K562 (cell line): ENCODE results near the gene FKBP7. TPM values are rescaled to one million over a fixed set of nuclear protein-coding genes. Genes with fewer than 3 reads are reported as not detected.

Source experiments
- ATAC-seq: fragments of 200-7000 bp; cut with Tn5 transposase; 3 replicates; pipeline ENCODE4 v1.9.1; 2020; ENCODE audit warnings: moderate library complexity
- BruUV-seq: library from RNA; stranded (reverse); fragments of 400-500 nt; replicated peaks from 2 replicates; lab custom pipeline; 2021; lab: Mats Ljungman, UMichigan
- CTCF ChIA-PET: fragments of 300-600 bp; formaldehyde crosslinking; extraction: SDS; loops from one replicate; lab custom pipeline; 2021; ENCODE audit warnings: low intra/inter-chr PET ratio; lab: Yijun Ruan, JAX
- POLR2A ChIA-PET: fragments of 300-600, 350-650 bp; sonication (Branson Sonifier 250); formaldehyde crosslinking; extraction: SDS; loops from one replicate; lab custom pipeline; 2021; ENCODE audit warnings: antibody characterized with exemption, inconsistent platforms; lab: Yijun Ruan, JAX
- DNase-seq, 4 experiments: peaks; one replicate each; pipeline versions ENCODE4 v3.0.0 to v3.0.0-alpha.2; 2011 to 2018; ENCODE audit warnings: low spot score in 3 of 4, mixed read lengths in 3 of 4; ENCODE audit errors: extremely low read depth in 1 of 4
- FAIRE-seq: peaks from 2 replicates; lab custom pipeline; 2011; peaks lifted over from hg19 to GRCh38; lab: Jason Lieb, UNC
- H2AFZ ChIP-seq: 2 replicates; pipeline ENCODE4 v1.6.0; 2011; ENCODE audit warnings: low read depth, low read length, control low read depth, inconsistent platforms
- H3K27ac ChIP-seq: fragments of 200-600 bp; 3 replicates; pipeline ENCODE4 v1.8.0; 2011; ENCODE audit warnings: low read depth, mild to moderate bottlenecking, control low read depth, inconsistent platforms, low read length, moderate library complexity, mixed read lengths; ENCODE audit errors: extremely low read depth
- H3K27me3 ChIP-seq, 2 experiments: fragments of 300-600 bp in 1 of 2; 2 replicates in 1 of 2; 3 replicates in 1 of 2; pipeline versions ENCODE4 v1.6.0 to v1.8.0; 2011; ENCODE audit warnings: inconsistent platforms in 2 of 2, low read length in 2 of 2, mild to moderate bottlenecking in 1 of 2, mixed read lengths in 1 of 2, moderate library complexity in 1 of 2; ENCODE audit not compliant: control insufficient read depth in 2 of 2, insufficient read depth in 2 of 2
- H3K36me3 ChIP-seq: fragments of 300-600 bp; 3 replicates; pipeline ENCODE4 v1.8.0; 2011; ENCODE audit warnings: mild to moderate bottlenecking, low read length, inconsistent platforms; ENCODE audit not compliant: control insufficient read depth, insufficient read depth
- H3K4me1 ChIP-seq, 2 experiments: fragments of 200-600 bp in 1 of 2; replicated peaks in 1 of 2; 2 replicates in 1 of 2; 3 replicates in 1 of 2; pipeline versions ENCODE4 v1.5.1 to v1.8.0; 2011; ENCODE audit warnings: inconsistent platforms in 2 of 2, low read length in 2 of 2, mild to moderate bottlenecking in 1 of 2, mixed read lengths in 1 of 2, moderate library complexity in 1 of 2; ENCODE audit not compliant: control insufficient read depth in 2 of 2, insufficient read depth in 2 of 2
- H3K4me2 ChIP-seq: 2 replicates; pipeline ENCODE4 v1.6.1; 2011; ENCODE audit warnings: low read length, control low read depth, inconsistent platforms, mixed read lengths; ENCODE audit not compliant: insufficient read depth
- H3K4me3 ChIP-seq: fragments of 200-600 bp; sonication (generic), shearing (Covaris generic); 2 replicates; pipeline ENCODE4 v1.5.1; 2016; ENCODE audit warnings: control low read depth, inconsistent platforms
- H3K79me2 ChIP-seq: fragments of 200-600 bp; 3 replicates; pipeline ENCODE4 v1.8.0; 2011; ENCODE audit warnings: low read length, inconsistent platforms; ENCODE audit not compliant: control insufficient read depth, insufficient read depth
- H3K9ac ChIP-seq, 2 experiments: 2 replicates each; pipeline versions ENCODE4 v1.6.0 to v1.6.1; 2011; ENCODE audit warnings: low read depth in 2 of 2, low read length in 2 of 2, control low read depth in 1 of 2, inconsistent platforms in 1 of 2, mild to moderate bottlenecking in 1 of 2, mixed read lengths in 1 of 2; ENCODE audit not compliant: insufficient read depth in 1 of 2
- H3K9me1 ChIP-seq: one replicate; pipeline ENCODE4 v1.6.0; 2011; ENCODE audit warnings: inconsistent platforms, mild to moderate bottlenecking, low read length, moderate library complexity; ENCODE audit not compliant: control insufficient read depth, insufficient read depth
- H3K9me3 ChIP-seq: replicated peaks from 2 replicates; pipeline ENCODE4 v1.5.1; 2011; ENCODE audit warnings: low read depth, low read length, inconsistent platforms; ENCODE audit not compliant: control insufficient read depth, insufficient read depth
- H4K20me1 ChIP-seq: replicated peaks from 2 replicates; pipeline ENCODE4 v1.6.1; 2011; ENCODE audit warnings: low read length, inconsistent platforms, mixed read lengths; ENCODE audit not compliant: control insufficient read depth, insufficient read depth
- KAT7 ChIP-seq: sonication (generic); formaldehyde crosslinking; IDR thresholded peaks from 2 replicates; pipeline ENCODE4 v1.8.0; 2022; ENCODE audit warnings: missing genetic modification reagents, mild to moderate bottlenecking, borderline replicate concordance
- MYNN ChIP-seq, 2 experiments: sonication (generic); formaldehyde crosslinking in 1 of 2; IDR thresholded peaks; 2 replicates each; pipeline versions ENCODE4 v1.5.0 to v1.6.1; 2016 to 2020; ENCODE audit warnings: antibody characterized with exemption in 1 of 2, missing genetic modification reagents in 1 of 2
- NFIC ChIP-seq: fragments of 450-650 bp; IDR thresholded peaks from 2 replicates; pipeline ENCODE4 v1.6.1; 2017; ENCODE audit warnings: mild to moderate bottlenecking, inconsistent platforms
- NFIX ChIP-seq: fragments of 250-450 bp; sonication (Bioruptor Pico); IDR thresholded peaks from 2 replicates; pipeline ENCODE4 v1.4.0; 2020; ENCODE audit warnings: low read depth, mild to moderate bottlenecking, moderate library complexity
- PYGO2 ChIP-seq: fragments of 450-650 bp; IDR thresholded peaks from 2 replicates; pipeline ENCODE4 v1.6.1; 2016; ENCODE audit warnings: mild to moderate bottlenecking, missing genetic modification characterization, moderate library complexity, missing compliant biosample characterization
- RFX1 ChIP-seq: fragments of 450-650 bp; IDR thresholded peaks from 2 replicates; pipeline ENCODE4 v1.6.1; 2016; ENCODE audit warnings: mild to moderate bottlenecking, moderate library complexity
- WGBS: fragments of 100-300 bp; shearing (Covaris generic); methylation state at CpG from one replicate; pipeline ENCODE4 v1.1.6; 2016; ENCODE audit warnings: low coverage, mixed read lengths; ENCODE audit not compliant: insufficient coverage; ENCODE audit errors: missing lambda C conversion rate; 5-methylcytosine and 5-hydroxymethylcytosine counted together
- in situ Hi-C: fragments of 300-500 bp; cut with MboI; formaldehyde crosslinking; loops from 4 replicates; pipeline ENCODE4 v1.15.0; 2018; ENCODE audit warnings: inconsistent platforms, mixed read lengths
- intact Hi-C: fragments of 100-400 bp; cut with micrococcal nuclease; formaldehyde crosslinking; loops from 2 replicates; pipeline ENCODE4 v1.14.2; 2022
- polyA plus RNA-seq, 8 experiments: library from polyadenylated mRNA; depleted of rRNA in 4 of 8; stranded (reverse) in 5 of 8; unstranded in 3 of 8; fragments of >200 nt; fragmentation: Nextera tagmentation in 2 of 8; fragmentation: Illumina TruSeq in 1 of 8; extraction: Ambion mirVana in 2 of 8; extraction: Trizol in 1 of 8; gene quantifications; 2 replicates each; pipeline versions ENCODE4 v1.2.1 to v1.2.3, GENCODE V29; 2011 to 2014; ENCODE audit warnings: inconsistent platforms in 1 of 8, missing spikeins in 1 of 8
- total RNA-seq, 7 experiments: library from RNA; depleted of rRNA in 6 of 7; stranded (reverse); fragments of >200 nt in 6 of 7; fragmentation: Illumina TruSeq in 2 of 7; extraction: Trizol in 2 of 7; gene quantifications; 2 replicates each; pipeline versions ENCODE4 v1.2.1 to v1.2.3, GENCODE V29; 2011 to 2021; ENCODE audit warnings: low replicate concordance in 1 of 7
- TF ChIP-seq, protein P1 (sequence below), 2 experiments: IDR thresholded peaks; 2 replicates each; pipeline ENCODE4 v1.6.1; 2011; ENCODE audit warnings: borderline replicate concordance in 1 of 2, control low read depth in 1 of 2, low read depth in 1 of 2, low read length in 1 of 2, mild to moderate bottlenecking in 1 of 2, mixed read lengths in 1 of 2, moderate library complexity in 1 of 2; ENCODE audit not compliant: insufficient read depth in 1 of 2, insufficient read length in 1 of 2, poor library complexity in 1 of 2, severe bottlenecking in 1 of 2; ENCODE audit errors: extremely low read depth in 1 of 2

The FKBP7 gene
- total and polyA plus RNA-seq, 9 of the 15 experiments (the other 6 are each of a cell fraction or from before 2014, with no cell fraction given), result 6.1 to 23.2 (median 19.0) TPM

DNA sequence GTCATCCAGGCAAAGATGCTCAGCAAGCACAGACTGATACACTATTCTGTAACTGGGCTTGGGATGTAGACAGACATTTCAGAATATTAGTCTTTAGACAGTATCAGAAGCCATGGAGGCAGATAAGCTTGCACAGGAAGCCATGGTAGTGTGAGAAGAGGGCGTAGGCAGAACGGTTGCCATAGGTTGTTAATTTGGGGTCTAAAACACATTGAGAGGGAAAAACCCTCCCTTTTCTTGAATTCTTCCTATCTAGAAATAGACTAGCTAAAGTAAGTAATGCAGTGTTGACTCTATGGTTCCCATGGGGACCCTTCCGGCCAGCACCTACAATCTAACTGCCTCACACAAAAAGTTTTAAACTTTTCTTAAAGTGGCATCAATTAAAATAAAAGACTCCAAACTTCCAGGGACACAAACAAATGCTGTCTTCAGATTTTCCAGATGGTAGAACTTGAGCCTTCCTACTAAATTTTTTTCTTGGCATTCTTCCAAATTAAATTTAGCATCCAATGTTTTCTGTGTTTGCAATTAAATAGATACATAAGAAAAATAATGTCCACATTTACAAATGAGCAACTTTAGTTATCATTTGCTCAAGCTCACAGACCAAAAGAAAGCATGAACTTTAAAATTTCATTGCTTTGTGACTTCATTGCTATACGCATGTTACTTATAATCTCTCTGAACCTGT lies 29.3 kb downstream of the FKBP7 start:
- no peaks in the 10 kb centered on the region for H3K27me3 ChIP-seq
- H3K9me3 ChIP-seq, result no peaks in the 10 kb centered on the region
- TF ChIP-seq NFIC (peak; percentile 93), PYGO2 (tag) (no peak), NFIX (CRISPR knock-in tag) (peak; percentile 88), MYNN (IDR thresholded peaks at IDR 0.05) (peak; percentile 97), MYNN (CRISPR knock-in tag; IDR thresholded peaks at IDR 0.05) (no peak), RFX1 (peak; percentile 62), KAT7 (0 out of 2 replicates have a peak, but pooled peaks have one; percentile 59)
- TF ChIP-seq, protein P1, sequence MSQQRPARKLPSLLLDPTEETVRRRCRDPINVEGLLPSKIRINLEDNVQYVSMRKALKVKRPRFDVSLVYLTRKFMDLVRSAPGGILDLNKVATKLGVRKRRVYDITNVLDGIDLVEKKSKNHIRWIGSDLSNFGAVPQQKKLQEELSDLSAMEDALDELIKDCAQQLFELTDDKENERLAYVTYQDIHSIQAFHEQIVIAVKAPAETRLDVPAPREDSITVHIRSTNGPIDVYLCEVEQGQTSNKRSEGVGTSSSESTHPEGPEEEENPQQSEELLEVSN (IDR thresholded peaks at IDR 0.05; ENCODE audit: borderline replicate concordance in 1 of 2, extremely low read depth in 1 of 2, insufficient read depth in 1 of 2, insufficient read length in 1 of 2, low read depth in 1 of 2, low read length in 1 of 2, poor library complexity in 1 of 2, severe bottlenecking in 1 of 2), result no peak
- POLR2A ChIA-PET, result interaction anchor here (0.6 to 2.9 kb wide), 4 partner anchors 20 to 66 kb away, joined by 3 to 23 read pairs (median 10); no protein-coding TSS in a partner anchor
- in situ Hi-C loops, result no loop called here
- BruUV-seq, result no TSS peak
- peaks cover 46% of the 10 kb centered on the region for H3K36me3 ChIP-seq
- peaks cover 14 to 19% of the 10 kb centered on the region in 2 experiments; a peak in 4 of 5 replicates for H3K4me1 ChIP-seq
- ATAC-seq, result no peak
- WGBS, result 84% methylated on average over 4 of the region's 4 CpGs
- H3K4me2 ChIP-seq, result no peak overlapping the region; the same call in 1 of the 2 replicates
- peaks cover 32% of the 10 kb centered on the region for H3K79me2 ChIP-seq
- no peak overlapping the region for H3K27ac ChIP-seq
- intact Hi-C loops, result no loop called here
- peak overlapping the region; percentile 90; the same call in 1 of the 2 replicates for H3K4me3 ChIP-seq
- H2AFZ ChIP-seq, result no peak overlapping the region
- FAIRE-seq, result no peak
- DNase-seq, result no peak
- no peaks in the 10 kb centered on the region for H3K9me1 ChIP-seq
- H3K9ac ChIP-seq, result peak overlapping the region in 1 of 2 experiments; percentile 91; a peak in 2 of 4 replicates
- CTCF ChIA-PET, result no interaction called here
- 0 out of 2 replicates have a peak, but pooled peaks cover 7% of the 10 kb centered on the region for H4K20me1 ChIP-seq
